ENCODE data around the gene COL4A2. TPM values are rescaled to one million over a fixed set of nuclear protein-coding genes. Genes with fewer than 3 reads are reported as not detected.

The COL4A2 gene
- polyA plus RNA-seq, 4 donors, result 473 to 603 (median 479) TPM

- no peak for DNase-seq (ENCODE audit: low read depth in 4 of 4, low spot score in 3 of 4)
These were observed 35.8 kb upstream of the COL4A2 start for GRCh38 chr13:110271313-110271712.

- no peak for DNase-seq (ENCODE audit: low read depth in 4 of 4, low spot score in 3 of 4)
These were observed 34.9 kb upstream of the COL4A2 start for GRCh38 chr13:110272227-110272626.

- no peak for DNase-seq (ENCODE audit: low read depth in 4 of 4, low spot score in 3 of 4)
These were observed 34.4 kb upstream of the COL4A2 start for GRCh38 chr13:110272651-110273050.

GRCh38 chr13:110273254-110273653 lies 33.8 kb upstream of the COL4A2 start:
- no peak for DNase-seq (ENCODE audit: low read depth in 4 of 4, low spot score in 3 of 4)

- no peak for DNase-seq (ENCODE audit: low read depth in 4 of 4, low spot score in 3 of 4)
These were observed 32.4 kb upstream of the COL4A2 start for GRCh38 chr13:110274687-110275086.

- no peak for DNase-seq (ENCODE audit: low read depth in 4 of 4, low spot score in 3 of 4)
These were observed 31.0 kb upstream of the COL4A2 start for GRCh38 chr13:110275931-110276552.

GRCh38 chr13:110276553-110276950 lies 30.5 kb upstream of the COL4A2 start:
- DNase-seq (ENCODE audit: low read depth in 4 of 4, low spot score in 3 of 4), result no peak

GRCh38 chr13:110277357-110277975 lies 29.6 kb upstream of the COL4A2 start:
- DNase-seq (ENCODE audit: low read depth in 4 of 4, low spot score in 3 of 4), result no peak

GRCh38 chr13:110278859-110279258 lies 28.2 kb upstream of the COL4A2 start:
- DNase-seq (ENCODE audit: low read depth in 4 of 4, low spot score in 3 of 4), result no peak

GRCh38 chr13:110279684-110280083 lies 27.4 kb upstream of the COL4A2 start:
- DNase-seq (ENCODE audit: low read depth in 4 of 4, low spot score in 3 of 4), result no peak

GRCh38 chr13:110280231-110280813 lies 26.8 kb upstream of the COL4A2 start:
- no peak for DNase-seq (ENCODE audit: low read depth in 4 of 4, low spot score in 3 of 4)

GRCh38 chr13:110280985-110281688 lies 25.9 kb upstream of the COL4A2 start:
- DNase-seq (ENCODE audit: low read depth in 4 of 4, low spot score in 3 of 4), result no peak

- no peak for DNase-seq (ENCODE audit: low read depth in 4 of 4, low spot score in 3 of 4)
These were observed 25.3 kb upstream of the COL4A2 start for GRCh38 chr13:110281736-110282135.

- no peak for DNase-seq (ENCODE audit: low read depth in 4 of 4, low spot score in 3 of 4)
These were observed 24.7 kb upstream of the COL4A2 start for GRCh38 chr13:110282316-110282841.

- no peak for DNase-seq (ENCODE audit: low read depth in 4 of 4, low spot score in 3 of 4)
These were observed 23.2 kb upstream of the COL4A2 start for GRCh38 chr13:110283736-110284517.

GRCh38 chr13:110284779-110285484 lies 22.2 kb upstream of the COL4A2 start:
- no peak for DNase-seq (ENCODE audit: low read depth in 4 of 4, low spot score in 3 of 4)

- DNase-seq (ENCODE audit: low read depth in 4 of 4, low spot score in 3 of 4), result no peak
These were observed 20.9 kb upstream of the COL4A2 start for GRCh38 chr13:110285991-110286832.

GRCh38 chr13:110286833-110287819 lies 20.0 kb upstream of the COL4A2 start:
- DNase-seq (ENCODE audit: low read depth in 4 of 4, low spot score in 3 of 4), result no peak

All from right renal pelvis (tissue), 4 donors.